ENCODE results near the gene B3GALNT1. TPM values are rescaled to one million over a fixed set of nuclear protein-coding genes. Genes with fewer than 3 reads are reported as not detected.

Gene B3GALNT1
- total RNA-seq, 4 donors from 2014 or later: 3.0 to 8.0 (median 6.4) TPM

DNA sequence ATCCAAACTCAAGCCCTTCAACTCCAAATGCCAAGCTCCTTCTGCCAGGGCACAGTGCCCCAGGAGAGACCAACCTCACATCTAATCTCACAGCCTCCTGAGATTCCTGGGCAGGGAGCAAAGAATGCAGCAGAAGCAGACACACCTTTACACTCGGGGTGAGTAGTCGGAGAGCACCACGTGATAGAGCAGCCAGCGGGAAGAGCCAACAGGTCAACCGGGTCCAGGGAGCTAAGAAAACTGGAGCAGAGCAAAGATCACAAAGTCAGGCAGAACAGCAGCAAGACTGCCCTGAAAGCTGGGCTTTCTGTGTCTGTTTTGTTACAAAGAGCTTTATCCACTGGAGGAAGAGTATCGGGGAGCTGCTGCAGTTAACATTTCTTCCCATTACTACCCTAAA is 4.2 kb downstream of the B3GALNT1 start:
- Histone ChIP-seq H3K36me3 (peaks cover 0 to 51% (median 0%) of the 10 kb centered on the region in 3 donors), H3K4me3 (no peak overlapping the region), H3K4me1 (peaks cover 0 to 20% (median 8%) of the 10 kb centered on the region in 3 donors), H3K27me3 (no peaks in the 10 kb centered on the region), H3K27ac (no peak overlapping the region), H3K9me3 (no peaks in the 10 kb centered on the region)
- no peak for TF ChIP-seq POLR2A (IDR thresholded peaks at IDR 0.05)
- TF ChIP-seq, protein P1, sequence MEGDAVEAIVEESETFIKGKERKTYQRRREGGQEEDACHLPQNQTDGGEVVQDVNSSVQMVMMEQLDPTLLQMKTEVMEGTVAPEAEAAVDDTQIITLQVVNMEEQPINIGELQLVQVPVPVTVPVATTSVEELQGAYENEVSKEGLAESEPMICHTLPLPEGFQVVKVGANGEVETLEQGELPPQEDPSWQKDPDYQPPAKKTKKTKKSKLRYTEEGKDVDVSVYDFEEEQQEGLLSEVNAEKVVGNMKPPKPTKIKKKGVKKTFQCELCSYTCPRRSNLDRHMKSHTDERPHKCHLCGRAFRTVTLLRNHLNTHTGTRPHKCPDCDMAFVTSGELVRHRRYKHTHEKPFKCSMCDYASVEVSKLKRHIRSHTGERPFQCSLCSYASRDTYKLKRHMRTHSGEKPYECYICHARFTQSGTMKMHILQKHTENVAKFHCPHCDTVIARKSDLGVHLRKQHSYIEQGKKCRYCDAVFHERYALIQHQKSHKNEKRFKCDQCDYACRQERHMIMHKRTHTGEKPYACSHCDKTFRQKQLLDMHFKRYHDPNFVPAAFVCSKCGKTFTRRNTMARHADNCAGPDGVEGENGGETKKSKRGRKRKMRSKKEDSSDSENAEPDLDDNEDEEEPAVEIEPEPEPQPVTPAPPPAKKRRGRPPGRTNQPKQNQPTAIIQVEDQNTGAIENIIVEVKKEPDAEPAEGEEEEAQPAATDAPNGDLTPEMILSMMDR (IDR thresholded peaks at IDR 0.05): no peak
- 75 to 94% methylated on average over 6 of the region's 6 CpGs for WGBS, 2 donors
- DNase-seq: no peak
- intact Hi-C loops (cut with DNase I): no loop called here

DNA sequence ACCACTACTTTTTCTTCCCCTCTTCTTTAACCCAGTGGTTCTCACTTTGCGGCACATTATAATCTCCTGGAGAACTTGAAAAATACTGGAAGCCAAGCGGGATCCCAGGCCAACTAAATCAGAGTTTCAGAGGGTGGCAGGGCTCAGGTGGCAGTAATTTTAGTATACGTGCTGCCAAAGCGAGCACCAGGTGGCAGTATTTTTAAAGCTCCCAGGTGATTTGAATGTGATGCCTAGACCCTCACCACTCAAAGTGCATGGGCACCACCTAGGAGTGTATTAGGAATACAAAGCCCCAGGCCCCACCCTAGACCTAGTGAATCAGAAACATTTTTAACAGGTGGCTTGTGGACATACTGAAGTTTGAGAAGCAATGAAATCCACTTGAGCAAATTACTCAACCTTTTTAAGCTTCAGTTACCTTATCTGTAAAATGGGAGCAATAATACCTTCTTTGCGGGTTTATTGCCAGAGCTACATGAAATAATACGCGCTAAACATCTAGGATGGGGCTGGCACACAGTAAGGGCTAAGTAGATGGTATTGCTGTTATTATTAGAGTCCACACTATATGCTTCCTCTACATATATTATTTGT is 8.3 kb downstream of the B3GALNT1 start:
- no peak for TF ChIP-seq POLR2A (IDR thresholded peaks at IDR 0.05)
- TF ChIP-seq, protein P1 (IDR thresholded peaks at IDR 0.05): peak in 3 of 6 experiments; percentile 7 to 45 (median 29)
- Histone ChIP-seq H3K27ac (no peak overlapping the region), H3K27me3 (no peaks in the 10 kb centered on the region), H3K36me3 (peaks cover 0 to 47% (median 0%) of the 10 kb centered on the region in 3 donors), H3K4me1 (no peaks in the 10 kb centered on the region), H3K9me3 (no peaks in the 10 kb centered on the region), H3K4me3 (no peak overlapping the region)
- WGBS, 2 donors: 75 to 76% methylated on average over 7 of the region's 7 CpGs
- DNase-seq: no peak
- intact Hi-C loops (cut with DNase I): no loop called here

DNA sequence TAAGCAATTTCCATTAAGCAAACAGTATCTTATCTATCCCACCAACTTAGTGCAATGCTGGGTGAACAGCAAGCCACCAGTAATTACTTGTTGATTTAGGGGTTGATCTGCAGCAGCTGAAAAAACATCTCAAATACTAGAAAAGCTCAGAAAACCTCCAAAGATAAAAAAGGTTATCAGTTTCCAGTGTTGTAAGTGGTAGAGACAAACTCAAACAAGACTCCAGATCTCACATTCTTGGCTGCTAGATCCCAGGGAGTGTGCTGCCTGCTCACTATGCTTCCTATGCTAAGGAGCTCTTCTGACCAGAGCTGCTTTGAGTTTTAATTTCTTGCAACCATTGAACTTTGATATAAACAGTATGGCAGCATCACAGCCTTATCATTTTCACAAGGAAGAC is 11.3 kb downstream of the B3GALNT1 start:
- H3K27ac ChIP-seq: no peak overlapping the region
- DNase-seq: no peak
- no peak overlapping the region for H3K4me3 ChIP-seq
- H3K9me3 ChIP-seq: no peaks in the 10 kb centered on the region
- H3K4me1 ChIP-seq: no peaks in the 10 kb centered on the region
- peaks cover 0 to 30% (median 0%) of the 10 kb centered on the region in 3 donors for H3K36me3 ChIP-seq
- H3K27me3 ChIP-seq: no peaks in the 10 kb centered on the region
- TF ChIP-seq POLR2A (IDR thresholded peaks at IDR 0.05): no peak
- TF ChIP-seq, protein P1 (IDR thresholded peaks at IDR 0.05): no peak
- intact Hi-C loops (cut with DNase I): no loop called here

DNA sequence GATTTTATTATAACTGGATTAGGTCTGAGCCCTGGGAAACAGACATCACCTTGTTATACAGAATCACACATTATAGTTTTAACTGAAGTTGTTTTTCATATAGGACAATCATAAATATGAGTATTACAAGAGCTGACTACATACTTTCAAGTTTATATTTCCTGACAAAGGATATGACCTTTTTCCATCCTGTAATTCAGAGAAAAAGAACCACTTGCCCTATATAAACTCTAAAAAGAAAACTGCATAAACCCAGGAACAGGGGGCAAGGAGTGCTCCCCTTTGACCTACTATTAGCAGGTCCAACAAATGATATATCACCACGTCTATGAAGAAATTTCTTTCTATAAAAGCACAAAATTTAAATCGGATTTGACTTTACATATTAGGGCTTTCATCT is 20.9 kb downstream of the B3GALNT1 start:
- H3K27ac ChIP-seq: no peak overlapping the region
- no peaks in the 10 kb centered on the region for H3K4me1 ChIP-seq
- WGBS, 2 donors: 76 to 77% methylated on average over 2 of the region's 2 CpGs
- no peaks in the 10 kb centered on the region for H3K27me3 ChIP-seq
- TF ChIP-seq, protein P1 (IDR thresholded peaks at IDR 0.05): no peak
- peaks cover 0 to 32% (median 0%) of the 10 kb centered on the region in 3 donors for H3K36me3 ChIP-seq
- intact Hi-C loops (cut with DNase I): no loop called here
- H3K4me3 ChIP-seq: no peak overlapping the region
- no peak for DNase-seq
- no peaks in the 10 kb centered on the region for H3K9me3 ChIP-seq

DNA sequence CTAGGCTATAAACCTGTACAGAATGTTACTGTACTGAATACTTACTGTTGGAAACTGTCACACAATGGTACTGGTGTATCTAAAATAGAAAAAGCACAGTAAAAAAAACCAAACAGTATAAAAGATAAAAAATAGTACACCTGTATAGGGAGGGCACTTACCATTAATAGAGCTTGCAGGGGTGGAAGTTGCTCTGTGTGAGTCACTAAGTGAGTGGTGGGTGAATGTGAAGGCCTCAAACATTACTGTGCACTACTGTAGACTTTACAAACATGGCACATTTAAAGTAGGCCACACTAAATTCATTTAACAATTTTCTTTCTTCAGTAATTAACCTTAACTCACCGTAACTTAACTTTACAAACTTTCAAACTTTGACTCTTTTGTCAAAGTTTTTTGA is 22.0 kb downstream of the B3GALNT1 start:
- Histone ChIP-seq H3K27ac (no peak overlapping the region), H3K9me3 (no peaks in the 10 kb centered on the region), H3K4me1 (no peaks in the 10 kb centered on the region), H3K36me3 (peaks cover 0 to 26% (median 0%) of the 10 kb centered on the region in 3 donors), H3K27me3 (no peaks in the 10 kb centered on the region), H3K4me3 (no peak overlapping the region)
- 95 to 96% methylated on average over 1 of the region's 1 CpG for WGBS, 2 donors
- intact Hi-C loops (cut with DNase I): no loop called here
- TF ChIP-seq POLR2A (IDR thresholded peaks at IDR 0.05): no peak
- TF ChIP-seq, protein P1 (IDR thresholded peaks at IDR 0.05): no peak
- no peak for DNase-seq
